Ishikawa (cell line): ENCODE results near the gene PRODH2.

Experiments used
- CEBPB ChIP-seq: IDR thresholded peaks from 2 replicates; pipeline ENCODE4 v1.6.1; 2012
- EGR1 ChIP-seq: IDR thresholded peaks from 2 replicates; pipeline ENCODE4 v1.6.1; 2012
- EP300 ChIP-seq: IDR thresholded peaks from 2 replicates; pipeline ENCODE4 v1.6.1; 2012; ENCODE audit warnings: borderline replicate concordance
- FOXM1 ChIP-seq: IDR thresholded peaks from 2 replicates; pipeline ENCODE4 v1.6.1; 2012; ENCODE audit warnings: low read depth, borderline replicate concordance
- NFIC ChIP-seq: IDR thresholded peaks from 2 replicates; pipeline ENCODE4 v1.6.1; 2012
- TAF1 ChIP-seq: IDR thresholded peaks from 2 replicates; pipeline ENCODE4 v1.6.1; 2012; ENCODE audit warnings: low read depth, mild to moderate bottlenecking
- TCF12 ChIP-seq: IDR thresholded peaks from 2 replicates; pipeline ENCODE4 v1.6.1; 2012; ENCODE audit warnings: low read depth
- TEAD4 ChIP-seq: IDR thresholded peaks from 2 replicates; pipeline ENCODE4 v1.6.1; 2012
- YY1 ChIP-seq: IDR thresholded peaks from 2 replicates; pipeline ENCODE4 v1.6.1; 2012; ENCODE audit warnings: low read depth
- ZBTB7A ChIP-seq: IDR thresholded peaks from 2 replicates; pipeline ENCODE4 v1.6.1; 2012; ENCODE audit warnings: low read depth
- TF ChIP-seq, protein P1 (sequence below): IDR thresholded peaks from 2 replicates; pipeline ENCODE4 v1.6.1; 2012
- TF ChIP-seq, protein P2 (sequence below): IDR thresholded peaks from 2 replicates; pipeline ENCODE4 v1.6.1; 2012; ENCODE audit warnings: low read depth, mild to moderate bottlenecking

GRCh38 chr19:35824150-35824549 is 11.5 kb upstream of the PRODH2 start:
- TF ChIP-seq YY1 (no peak), CEBPB (no peak), EGR1 (no peak), TCF12 (no peak), TEAD4 (no peak), NFIC (no peak), EP300 (no peak), TAF1 (no peak), ZBTB7A (no peak), FOXM1 (no peak)
- TF ChIP-seq, protein P1, sequence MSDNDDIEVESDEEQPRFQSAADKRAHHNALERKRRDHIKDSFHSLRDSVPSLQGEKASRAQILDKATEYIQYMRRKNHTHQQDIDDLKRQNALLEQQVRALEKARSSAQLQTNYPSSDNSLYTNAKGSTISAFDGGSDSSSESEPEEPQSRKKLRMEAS = no peak
- TF ChIP-seq, protein P2, sequence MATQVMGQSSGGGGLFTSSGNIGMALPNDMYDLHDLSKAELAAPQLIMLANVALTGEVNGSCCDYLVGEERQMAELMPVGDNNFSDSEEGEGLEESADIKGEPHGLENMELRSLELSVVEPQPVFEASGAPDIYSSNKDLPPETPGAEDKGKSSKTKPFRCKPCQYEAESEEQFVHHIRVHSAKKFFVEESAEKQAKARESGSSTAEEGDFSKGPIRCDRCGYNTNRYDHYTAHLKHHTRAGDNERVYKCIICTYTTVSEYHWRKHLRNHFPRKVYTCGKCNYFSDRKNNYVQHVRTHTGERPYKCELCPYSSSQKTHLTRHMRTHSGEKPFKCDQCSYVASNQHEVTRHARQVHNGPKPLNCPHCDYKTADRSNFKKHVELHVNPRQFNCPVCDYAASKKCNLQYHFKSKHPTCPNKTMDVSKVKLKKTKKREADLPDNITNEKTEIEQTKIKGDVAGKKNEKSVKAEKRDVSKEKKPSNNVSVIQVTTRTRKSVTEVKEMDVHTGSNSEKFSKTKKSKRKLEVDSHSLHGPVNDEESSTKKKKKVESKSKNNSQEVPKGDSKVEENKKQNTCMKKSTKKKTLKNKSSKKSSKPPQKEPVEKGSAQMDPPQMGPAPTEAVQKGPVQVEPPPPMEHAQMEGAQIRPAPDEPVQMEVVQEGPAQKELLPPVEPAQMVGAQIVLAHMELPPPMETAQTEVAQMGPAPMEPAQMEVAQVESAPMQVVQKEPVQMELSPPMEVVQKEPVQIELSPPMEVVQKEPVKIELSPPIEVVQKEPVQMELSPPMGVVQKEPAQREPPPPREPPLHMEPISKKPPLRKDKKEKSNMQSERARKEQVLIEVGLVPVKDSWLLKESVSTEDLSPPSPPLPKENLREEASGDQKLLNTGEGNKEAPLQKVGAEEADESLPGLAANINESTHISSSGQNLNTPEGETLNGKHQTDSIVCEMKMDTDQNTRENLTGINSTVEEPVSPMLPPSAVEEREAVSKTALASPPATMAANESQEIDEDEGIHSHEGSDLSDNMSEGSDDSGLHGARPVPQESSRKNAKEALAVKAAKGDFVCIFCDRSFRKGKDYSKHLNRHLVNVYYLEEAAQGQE = no peak
